Islet of Langerhans (tissue), 1 donor: ENCODE data around the gene USH2A.
A peak's percentile ranks its signal among the peaks of the same experiment; 100 is the strongest.

Source experiments
- FAIRE-seq: peaks from one replicate; lab custom pipeline; 2011; peaks lifted over from hg19 to GRCh38; lab: Jason Lieb, UNC

USH2A gene

GRCh38 chr1:215704089-215704860 lies 719.0 kb downstream of the USH2A start:
- no peak for FAIRE-seq

DNA sequence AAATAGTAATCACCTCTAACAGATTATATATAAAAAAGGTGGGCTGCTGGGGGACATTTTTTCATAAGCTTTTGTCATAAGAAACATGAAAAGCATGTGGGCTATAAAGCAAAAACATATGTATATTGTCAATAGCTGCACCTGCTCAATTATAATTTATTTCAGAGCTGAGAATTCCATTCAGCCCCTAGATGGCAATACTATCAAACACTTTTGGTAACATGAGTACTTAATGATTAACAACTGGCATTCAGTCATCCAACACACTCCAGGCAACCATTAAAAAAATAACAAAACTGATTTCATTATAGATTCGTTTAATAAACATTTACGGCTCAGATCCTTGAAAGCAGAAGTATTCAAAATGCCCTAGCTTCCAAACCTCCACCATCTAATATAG lies 741.0 kb downstream of the USH2A start:
- peak; percentile 95 for FAIRE-seq

DNA sequence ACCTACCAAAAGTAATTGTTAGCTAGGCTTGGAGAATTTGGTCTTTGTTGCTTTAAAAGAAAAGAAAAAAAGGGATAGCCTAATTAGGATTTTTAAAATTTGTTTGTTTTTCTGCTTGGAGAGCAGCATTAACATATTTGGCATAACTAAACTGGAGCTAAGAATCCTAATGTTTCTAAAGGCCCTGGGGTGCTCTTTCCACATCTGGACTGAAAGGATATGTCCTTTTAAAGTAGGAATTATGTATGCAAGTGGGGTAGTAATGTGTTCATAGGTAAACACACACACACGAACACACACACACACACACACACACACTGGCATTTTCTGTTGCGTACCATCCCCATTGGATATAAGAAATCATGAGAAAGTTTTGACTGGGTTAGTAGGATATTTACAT lies 742.2 kb downstream of the USH2A start:
- FAIRE-seq: no peak

- FAIRE-seq: no peak
Observed at GRCh38 chr1:215679231-215679630, 744.0 kb downstream of the USH2A start.

GRCh38 chr1:215677112-215677511 lies 746.1 kb downstream of the USH2A start:
- no peak for FAIRE-seq

DNA sequence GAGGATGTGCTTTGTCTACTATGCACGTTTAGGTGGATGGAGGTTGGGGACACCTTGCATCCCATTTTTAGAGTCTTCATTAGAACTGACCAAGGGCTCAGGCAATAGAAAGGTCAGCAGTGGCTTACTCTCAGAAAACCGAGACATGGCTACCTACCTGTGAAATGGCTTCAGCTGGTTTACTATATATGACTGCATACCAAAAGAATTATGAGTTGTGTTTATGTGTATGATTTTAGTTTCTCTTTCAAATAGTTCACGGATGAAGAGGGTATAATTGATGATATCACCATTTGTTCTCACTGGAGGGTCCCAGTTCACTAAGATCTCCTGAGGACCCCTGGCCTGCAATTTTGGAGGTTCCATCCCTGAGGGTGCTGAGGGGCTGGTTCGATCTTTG lies 749.3 kb downstream of the USH2A start:
- no peak for FAIRE-seq

DNA sequence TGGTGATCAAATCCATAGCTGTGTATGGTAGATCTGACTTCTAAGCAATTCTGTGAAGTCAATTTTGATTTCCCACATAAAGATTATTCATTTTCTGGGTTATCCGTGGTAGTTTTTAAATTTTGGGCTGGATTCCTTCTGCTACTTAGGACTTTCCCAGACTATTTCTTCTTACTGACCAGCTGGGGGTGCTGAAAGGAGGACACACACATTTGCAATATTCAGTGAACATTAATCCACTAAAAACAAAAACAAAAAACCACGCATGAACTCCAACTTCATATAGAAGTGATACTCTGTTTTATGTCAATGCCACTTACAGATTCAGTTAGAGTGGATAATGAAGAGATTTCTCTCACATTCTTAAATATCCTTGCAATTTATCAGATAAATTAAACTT lies 750.8 kb downstream of the USH2A start:
- no peak for FAIRE-seq

- no peak for FAIRE-seq
Observed at GRCh38 chr1:215669806-215670491, 753.3 kb downstream of the USH2A start.

GRCh38 chr1:215667761-215668160 lies 755.5 kb downstream of the USH2A start:
- FAIRE-seq: no peak

GRCh38 chr1:215665215-215665614 lies 758.0 kb downstream of the USH2A start:
- FAIRE-seq: no peak

DNA sequence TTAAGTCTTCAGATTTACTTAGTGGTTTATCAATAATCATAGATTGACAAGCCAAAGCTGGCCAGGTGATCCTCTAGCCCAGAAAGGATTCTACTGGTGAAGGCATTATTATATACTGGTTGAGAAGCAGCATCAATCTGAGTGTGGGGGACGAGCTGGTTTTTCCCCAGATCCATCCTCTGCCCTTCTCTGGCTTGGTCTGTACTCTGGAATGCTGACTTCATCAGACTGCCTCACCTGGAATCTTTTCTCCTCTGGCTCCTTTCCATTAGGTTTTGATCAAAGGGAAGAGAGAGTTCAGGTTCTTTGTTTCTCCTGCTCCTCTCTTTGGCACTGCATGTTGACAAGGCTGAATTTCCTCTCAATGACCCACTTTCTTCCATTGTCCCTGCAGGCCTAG lies 762.2 kb downstream of the USH2A start:
- FAIRE-seq: no peak

GRCh38 chr1:215660259-215660658 lies 763.0 kb downstream of the USH2A start:
- FAIRE-seq: no peak

DNA sequence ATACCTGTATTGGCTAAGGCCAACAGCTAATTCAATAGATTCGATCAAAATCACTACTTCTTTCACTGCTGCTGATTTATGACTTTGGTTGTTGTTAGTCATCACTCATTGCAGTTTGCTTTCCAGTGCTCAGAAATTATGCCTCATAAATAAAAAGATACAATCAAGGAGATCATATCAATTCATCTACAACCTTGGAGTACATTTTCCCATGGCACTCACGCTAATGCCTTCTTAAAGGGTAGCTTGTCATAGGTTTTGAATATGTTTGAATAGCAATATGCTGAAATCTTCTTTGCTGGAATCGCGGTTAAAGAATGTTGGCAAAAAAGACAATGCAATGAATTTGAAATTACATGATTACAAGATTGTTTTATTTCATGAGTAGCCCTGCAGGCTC lies 766.2 kb downstream of the USH2A start:
- FAIRE-seq: no peak

GRCh38 chr1:215652371-215652770 lies 770.9 kb downstream of the USH2A start:
- FAIRE-seq: no peak

- FAIRE-seq: no peak
Observed at GRCh38 chr1:215651867-215652266, 771.4 kb downstream of the USH2A start.

DNA sequence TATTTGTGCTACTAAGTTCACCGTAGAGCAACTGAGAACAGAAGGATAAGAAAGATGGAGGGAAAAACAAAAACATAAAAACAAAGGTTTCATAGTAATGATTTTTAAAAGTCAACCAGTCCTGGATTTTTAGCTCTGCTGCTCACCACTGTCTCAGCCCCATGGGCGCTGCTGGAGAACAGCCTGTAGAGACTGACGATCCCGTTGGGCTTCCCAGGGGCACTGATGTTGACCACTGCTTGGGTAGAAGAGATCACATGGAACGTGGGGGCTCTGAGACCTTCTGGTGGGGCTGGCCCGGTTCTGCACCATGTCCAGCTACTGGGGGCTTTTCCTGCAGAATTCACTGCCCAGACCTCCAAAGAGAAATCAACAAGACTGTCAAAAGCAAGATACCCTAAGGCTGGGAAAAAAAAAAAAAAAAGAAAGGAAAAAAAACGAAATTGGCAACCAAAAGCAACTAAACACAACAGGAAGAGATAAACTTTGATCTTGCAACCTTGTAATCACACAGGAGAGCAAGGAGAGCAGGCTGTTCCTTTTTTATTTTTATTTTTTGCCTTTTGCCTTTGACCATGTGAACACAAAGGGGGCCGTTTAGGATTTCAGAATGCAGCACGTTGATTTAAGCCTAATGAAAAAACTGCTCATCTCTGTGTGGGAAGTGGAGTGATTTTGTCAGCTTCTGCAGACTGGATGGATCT lies 772.6 kb downstream of the USH2A start:
- no peak for FAIRE-seq

GRCh38 chr1:215648957-215649356 lies 774.3 kb downstream of the USH2A start:
- no peak for FAIRE-seq

GRCh38 chr1:215647738-215648137 lies 775.5 kb downstream of the USH2A start:
- FAIRE-seq: peak; percentile 85

DNA sequence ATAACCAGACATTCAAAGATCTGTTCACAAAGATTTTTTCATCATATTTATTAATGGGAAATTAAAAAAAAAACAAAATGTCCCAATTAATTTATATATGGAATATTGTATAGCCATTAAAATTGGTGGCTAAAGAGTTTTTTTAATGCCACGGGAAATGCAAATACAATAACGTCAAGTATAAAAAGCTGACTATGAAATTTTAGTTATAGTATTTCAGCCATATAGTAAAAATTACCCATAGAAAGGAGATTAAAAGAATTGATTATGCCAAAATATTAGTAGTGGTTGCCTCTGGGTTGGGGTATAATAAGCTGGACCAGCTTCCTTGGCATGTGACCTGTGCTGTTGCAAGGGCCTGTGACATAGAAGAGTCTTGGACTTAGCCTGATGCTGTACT lies 777.4 kb downstream of the USH2A start:
- FAIRE-seq: peak; percentile 66

DNA sequence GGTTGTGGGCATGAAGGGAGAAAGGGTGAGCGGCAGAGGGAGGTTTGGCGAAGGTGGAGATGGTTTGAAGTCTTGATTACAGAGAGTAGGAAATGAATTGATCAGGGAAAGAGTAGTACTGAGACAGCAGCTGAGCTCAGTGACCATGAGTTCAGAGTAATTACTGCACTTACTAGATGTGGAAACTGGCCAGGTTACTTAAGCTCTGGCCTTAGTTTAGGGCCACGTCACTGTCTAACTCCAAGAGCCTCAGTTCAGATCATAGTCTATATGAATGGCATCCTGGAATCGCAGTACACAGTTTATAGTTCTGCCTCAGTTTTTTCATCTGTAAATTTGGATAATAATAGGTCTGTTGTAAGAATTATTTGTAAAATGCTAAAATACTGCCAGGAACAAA lies 778.1 kb downstream of the USH2A start:
- FAIRE-seq: no peak

- FAIRE-seq: no peak
Observed at GRCh38 chr1:215643592-215644321, 779.5 kb downstream of the USH2A start.

DNA sequence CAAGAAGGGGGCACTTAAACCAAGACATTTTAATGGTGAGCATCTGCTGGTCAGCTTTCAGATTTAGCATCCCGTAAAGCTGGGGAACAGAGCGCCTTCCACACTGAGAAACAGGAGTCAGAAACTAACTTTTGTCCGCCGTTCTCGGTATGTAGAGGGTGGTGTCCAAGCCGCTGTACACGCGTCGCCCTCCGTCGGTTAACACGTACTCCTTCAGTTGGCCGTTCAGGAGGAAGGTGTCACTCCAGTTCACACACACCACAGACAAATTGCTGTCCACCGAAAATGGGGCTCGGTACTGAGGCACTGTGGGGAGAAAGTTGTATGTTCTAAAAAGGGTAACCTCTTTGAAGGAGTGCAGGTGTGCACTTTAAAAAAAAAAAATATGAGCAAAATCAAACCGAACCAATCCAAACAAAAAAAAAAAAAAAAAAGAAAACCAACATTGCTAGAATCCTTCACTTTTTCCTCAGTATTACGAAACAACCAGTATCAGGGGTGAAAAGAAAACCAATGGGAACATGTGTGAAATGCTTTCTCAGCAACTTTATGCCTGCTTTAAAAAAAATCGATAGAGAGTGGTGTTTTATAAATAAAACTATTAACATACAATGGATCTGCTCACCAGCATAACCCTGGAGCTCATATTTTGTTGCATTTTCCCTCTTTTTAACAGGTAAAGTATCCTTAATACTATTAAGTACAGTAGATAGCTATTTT lies 782.7 kb downstream of the USH2A start:
- FAIRE-seq: no peak
